BE2C (cell line): ENCODE measurements around the gene GNG13.

Experiments
- DNase-seq: peaks from one replicate; pipeline ENCODE4 v3.0.0-alpha.2; 2020
- H3K27me3 ChIP-seq: fragments of 250-450 bp; sonication (Bioruptor Pico); 2 replicates; pipeline ENCODE4 v1.5.1; 2020; ENCODE audit warnings: mild to moderate bottlenecking
- H3K36me3 ChIP-seq: fragments of 250-450 bp; sonication (Bioruptor Pico); 2 replicates; pipeline ENCODE4 v1.5.1; 2020; ENCODE audit warnings: mild to moderate bottlenecking
- H3K4me1 ChIP-seq: fragments of 250-450 bp; sonication (Bioruptor Pico); 2 replicates; pipeline ENCODE4 v1.5.1; 2020
- H3K4me3 ChIP-seq: 2 replicates; pipeline ENCODE4 v1.5.1; 2011; ENCODE audit warnings: low read depth, low read length
- H3K9me3 ChIP-seq: fragments of 250-450 bp; sonication (Bioruptor Pico); 2 replicates; pipeline ENCODE4 v1.5.1; 2020
- TF ChIP-seq, protein P1 (sequence below): IDR thresholded peaks from 2 replicates; pipeline ENCODE4 v1.5.1; 2012; ENCODE audit warnings: mild to moderate bottlenecking, low read depth, low read length

GNG13 gene

DNA sequence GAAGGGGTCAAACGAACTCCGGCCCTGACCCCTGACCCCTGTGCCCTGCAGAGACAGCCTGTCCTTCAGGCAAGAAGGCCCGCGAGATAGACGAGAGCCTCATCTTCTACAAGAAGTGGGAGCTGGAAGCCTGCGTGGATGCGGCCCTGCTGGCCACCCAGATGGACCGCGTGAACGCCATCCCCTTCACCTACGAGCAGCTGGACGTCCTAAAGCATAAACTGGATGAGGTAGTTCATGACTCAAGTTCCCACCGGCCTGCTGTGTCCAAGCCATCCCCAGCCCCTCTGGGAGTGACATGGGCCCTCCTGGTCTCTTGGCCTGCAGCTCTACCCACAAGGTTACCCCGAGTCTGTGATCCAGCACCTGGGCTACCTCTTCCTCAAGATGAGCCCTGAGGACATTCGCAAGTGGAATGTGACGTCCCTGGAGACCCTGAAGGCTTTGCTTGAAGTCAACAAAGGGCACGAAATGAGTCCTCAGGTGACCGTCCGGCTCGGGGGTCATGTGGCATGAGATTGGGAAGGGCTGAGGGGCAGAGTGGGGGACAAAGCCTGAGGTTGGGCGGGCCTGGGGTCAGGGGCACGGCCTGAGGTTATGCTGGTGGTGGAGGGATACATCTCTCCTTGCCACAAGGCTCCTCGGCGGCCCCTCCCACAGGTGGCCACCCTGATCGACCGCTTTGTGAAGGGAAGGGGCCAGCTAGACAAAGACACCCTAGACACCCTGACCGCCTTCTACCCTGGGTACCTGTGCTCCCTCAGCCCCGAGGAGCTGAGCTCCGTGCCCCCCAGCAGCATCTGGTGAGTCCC lies 34.3 kb downstream of the GNG13 start:
- TF ChIP-seq, protein P1, sequence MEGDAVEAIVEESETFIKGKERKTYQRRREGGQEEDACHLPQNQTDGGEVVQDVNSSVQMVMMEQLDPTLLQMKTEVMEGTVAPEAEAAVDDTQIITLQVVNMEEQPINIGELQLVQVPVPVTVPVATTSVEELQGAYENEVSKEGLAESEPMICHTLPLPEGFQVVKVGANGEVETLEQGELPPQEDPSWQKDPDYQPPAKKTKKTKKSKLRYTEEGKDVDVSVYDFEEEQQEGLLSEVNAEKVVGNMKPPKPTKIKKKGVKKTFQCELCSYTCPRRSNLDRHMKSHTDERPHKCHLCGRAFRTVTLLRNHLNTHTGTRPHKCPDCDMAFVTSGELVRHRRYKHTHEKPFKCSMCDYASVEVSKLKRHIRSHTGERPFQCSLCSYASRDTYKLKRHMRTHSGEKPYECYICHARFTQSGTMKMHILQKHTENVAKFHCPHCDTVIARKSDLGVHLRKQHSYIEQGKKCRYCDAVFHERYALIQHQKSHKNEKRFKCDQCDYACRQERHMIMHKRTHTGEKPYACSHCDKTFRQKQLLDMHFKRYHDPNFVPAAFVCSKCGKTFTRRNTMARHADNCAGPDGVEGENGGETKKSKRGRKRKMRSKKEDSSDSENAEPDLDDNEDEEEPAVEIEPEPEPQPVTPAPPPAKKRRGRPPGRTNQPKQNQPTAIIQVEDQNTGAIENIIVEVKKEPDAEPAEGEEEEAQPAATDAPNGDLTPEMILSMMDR: no peak
- Histone ChIP-seq H3K36me3 (no peaks in the 10 kb centered on the region), H3K4me1 (no peaks in the 10 kb centered on the region), H3K4me3 (no peak overlapping the region), H3K9me3 (no peaks in the 10 kb centered on the region), H3K27me3 (no peaks in the 10 kb centered on the region)
- DNase-seq: no peak

- Histone ChIP-seq H3K4me3 (no peak overlapping the region), H3K9me3 (no peaks in the 10 kb centered on the region), H3K27me3 (no peaks in the 10 kb centered on the region), H3K36me3 (no peaks in the 10 kb centered on the region), H3K4me1 (no peaks in the 10 kb centered on the region)
- no peak for DNase-seq
- TF ChIP-seq, protein P1: no peak
Observed at GRCh38 chr16:765488-765865, 35.1 kb downstream of the GNG13 start.

DNA sequence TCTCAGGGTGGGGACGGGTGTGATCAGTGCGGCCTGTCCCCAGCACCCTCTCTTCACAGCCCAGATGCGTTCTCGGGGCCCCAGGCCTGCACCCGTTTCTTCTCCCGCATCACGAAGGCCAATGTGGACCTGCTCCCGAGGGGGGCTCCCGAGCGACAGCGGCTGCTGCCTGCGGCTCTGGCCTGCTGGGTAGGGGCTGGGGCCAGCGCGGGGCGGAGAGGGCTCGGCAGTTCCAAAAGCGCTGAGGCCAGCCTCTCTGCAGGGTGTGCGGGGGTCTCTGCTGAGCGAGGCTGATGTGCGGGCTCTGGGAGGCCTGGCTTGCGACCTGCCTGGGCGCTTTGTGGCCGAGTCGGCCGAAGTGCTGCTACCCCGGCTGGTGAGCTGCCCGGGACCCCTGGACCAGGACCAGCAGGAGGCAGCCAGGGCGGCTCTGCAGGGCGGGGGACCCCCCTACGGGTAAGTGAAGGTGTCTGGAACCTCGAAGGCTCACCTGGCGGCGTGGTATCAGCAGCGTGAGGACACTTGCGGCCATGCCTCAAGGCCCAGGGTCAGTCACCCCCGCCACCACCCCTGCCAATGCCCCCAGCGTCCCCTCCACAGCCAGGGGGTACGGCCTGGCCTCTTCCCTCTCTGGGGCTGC lies 35.6 kb downstream of the GNG13 start:
- no peaks in the 10 kb centered on the region for H3K4me1 ChIP-seq
- no peaks in the 10 kb centered on the region for H3K36me3 ChIP-seq
- no peaks in the 10 kb centered on the region for H3K27me3 ChIP-seq
- no peak overlapping the region for H3K4me3 ChIP-seq
- TF ChIP-seq, protein P1: no peak
- no peaks in the 10 kb centered on the region for H3K9me3 ChIP-seq
- DNase-seq: peak; percentile 15

- no peaks in the 10 kb centered on the region for H3K27me3 ChIP-seq
- no peaks in the 10 kb centered on the region for H3K9me3 ChIP-seq
- TF ChIP-seq, protein P1: no peak
- no peaks in the 10 kb centered on the region for H3K36me3 ChIP-seq
- no peak for DNase-seq
- no peaks in the 10 kb centered on the region for H3K4me1 ChIP-seq
- no peak overlapping the region for H3K4me3 ChIP-seq
Observed at GRCh38 chr16:764184-764750, 36.3 kb downstream of the GNG13 start.

DNA sequence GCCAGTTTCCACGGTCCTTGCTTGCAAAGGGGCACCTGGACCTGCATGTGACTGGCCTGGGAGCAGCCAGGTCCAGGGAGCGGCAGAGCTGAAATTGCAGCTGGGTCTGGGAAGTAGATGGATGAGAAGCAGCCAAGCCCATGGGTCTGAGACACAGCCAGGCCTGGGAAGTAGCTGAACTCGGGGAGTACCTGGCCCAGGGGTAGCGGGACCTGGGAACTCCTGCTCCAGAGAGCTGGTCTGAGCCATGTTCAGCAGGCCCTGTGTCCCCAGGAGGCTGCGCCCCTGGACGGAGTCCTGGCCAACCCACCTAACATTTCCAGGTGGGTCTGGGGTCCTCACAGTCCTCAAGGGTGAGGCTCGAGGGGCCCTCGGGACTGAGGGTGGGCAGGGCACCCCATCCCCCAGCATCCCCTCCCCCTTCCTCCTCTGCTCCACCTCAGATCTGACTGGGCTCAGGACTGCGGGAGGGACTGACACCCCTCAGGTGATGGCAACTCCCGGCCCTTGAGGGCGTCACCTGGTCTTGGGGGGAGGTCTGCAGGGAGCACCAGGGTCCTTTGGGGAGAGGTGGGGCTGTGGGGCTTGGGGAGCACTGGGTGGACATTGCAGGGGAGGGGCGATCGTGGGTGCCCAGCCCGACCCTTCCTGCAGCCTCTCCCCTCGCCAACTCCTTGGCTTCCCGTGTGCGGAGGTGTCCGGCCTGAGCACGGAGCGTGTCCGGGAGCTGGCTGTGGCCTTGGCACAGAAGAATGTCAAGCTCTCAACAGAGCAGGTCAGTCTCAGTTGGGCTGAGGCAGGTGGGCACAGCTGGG lies 37.0 kb downstream of the GNG13 start:
- TF ChIP-seq, protein P1: no peak
- Histone ChIP-seq H3K9me3 (no peaks in the 10 kb centered on the region), H3K4me3 (no peak overlapping the region)

More for the DNA sequence above, 37.0 kb downstream of the GNG13 start:
- no peak for DNase-seq
- Histone ChIP-seq H3K27me3 (no peaks in the 10 kb centered on the region), H3K36me3 (no peaks in the 10 kb centered on the region), H3K4me1 (no peaks in the 10 kb centered on the region)
